Mesothelial cell of epicardium (in vitro differentiated cells): Measurements from ENCODE around the gene COL5A3. TPM values are rescaled to one million over a fixed set of nuclear protein-coding genes. Genes with fewer than 3 reads are reported as not detected.

Experiments used
- DNase-seq, 2 experiments: peaks; one replicate each; pipeline ENCODE4 v3.0.0; 2021; ENCODE audit warnings: low spot score in 2 of 2; ENCODE audit not compliant: unreplicated experiment in 2 of 2
- H3K27ac Mint-ChIP-seq: 2 replicates; pipeline ENCODE4 v1.8.0; 2021; ENCODE audit warnings: mixed read lengths
- H3K27me3 Mint-ChIP-seq: 2 replicates; pipeline ENCODE4 v1.8.0; 2021; ENCODE audit warnings: low read depth, mixed read lengths
- H3K36me3 Mint-ChIP-seq: 2 replicates; pipeline ENCODE4 v1.8.0; 2021; ENCODE audit warnings: mixed read lengths
- H3K4me1 Mint-ChIP-seq: 2 replicates; pipeline ENCODE4 v1.8.0; 2021; ENCODE audit warnings: mixed read lengths
- H3K4me3 Mint-ChIP-seq: 2 replicates; pipeline ENCODE4 v1.8.0; 2021; ENCODE audit warnings: mild to moderate bottlenecking, moderate library complexity, mixed read lengths
- H3K9me3 Mint-ChIP-seq: 2 replicates; pipeline ENCODE4 v1.8.0; 2021; ENCODE audit warnings: mixed read lengths
- total RNA-seq: library from RNA; stranded (reverse); gene quantifications from 3 replicates; pipeline ENCODE4 v1.2.1, GENCODE V29; 2021
- TF ChIP-seq, protein P1 (sequence below): fragments of 200-600 bp; sonication (generic); IDR thresholded peaks from one replicate; pipeline ENCODE4 v1.5.0; 2021; ENCODE audit warnings: antibody characterized with exemption; ENCODE audit not compliant: unreplicated experiment

COL5A3 gene
- total RNA-seq, 1 donor from 2014 or later, result 4.0 TPM

DNA sequence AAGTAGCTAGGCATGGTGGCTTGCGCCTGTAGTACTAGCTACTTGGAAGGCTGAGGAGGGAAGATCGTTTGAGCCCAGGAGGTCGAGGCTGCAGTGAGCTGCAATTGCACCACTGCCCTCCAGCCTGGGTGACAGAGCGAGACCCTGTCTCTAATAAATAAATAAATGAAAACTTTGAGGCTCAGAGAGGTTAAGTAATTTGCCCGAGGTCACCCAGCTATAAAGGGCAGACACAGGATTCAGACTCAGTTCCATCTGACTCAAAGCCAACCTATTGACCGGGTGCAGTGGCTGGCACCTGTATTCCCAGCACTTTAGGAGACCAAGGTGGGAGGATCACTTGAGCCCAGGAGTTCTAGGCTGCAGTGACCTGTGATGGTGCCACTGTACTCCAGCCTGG, 66.6 kb downstream of the COL5A3 start:
- no peak overlapping the region for H3K27ac Mint-ChIP-seq
- no peak overlapping the region for H3K4me3 Mint-ChIP-seq
- no peak for DNase-seq
- H3K27me3 Mint-ChIP-seq, result peaks cover 11% of the 10 kb centered on the region
- peaks cover 8% of the 10 kb centered on the region for H3K4me1 Mint-ChIP-seq
- H3K9me3 Mint-ChIP-seq, result peaks cover 9% of the 10 kb centered on the region
- no peaks in the 10 kb centered on the region for H3K36me3 Mint-ChIP-seq
- TF ChIP-seq, protein P1, sequence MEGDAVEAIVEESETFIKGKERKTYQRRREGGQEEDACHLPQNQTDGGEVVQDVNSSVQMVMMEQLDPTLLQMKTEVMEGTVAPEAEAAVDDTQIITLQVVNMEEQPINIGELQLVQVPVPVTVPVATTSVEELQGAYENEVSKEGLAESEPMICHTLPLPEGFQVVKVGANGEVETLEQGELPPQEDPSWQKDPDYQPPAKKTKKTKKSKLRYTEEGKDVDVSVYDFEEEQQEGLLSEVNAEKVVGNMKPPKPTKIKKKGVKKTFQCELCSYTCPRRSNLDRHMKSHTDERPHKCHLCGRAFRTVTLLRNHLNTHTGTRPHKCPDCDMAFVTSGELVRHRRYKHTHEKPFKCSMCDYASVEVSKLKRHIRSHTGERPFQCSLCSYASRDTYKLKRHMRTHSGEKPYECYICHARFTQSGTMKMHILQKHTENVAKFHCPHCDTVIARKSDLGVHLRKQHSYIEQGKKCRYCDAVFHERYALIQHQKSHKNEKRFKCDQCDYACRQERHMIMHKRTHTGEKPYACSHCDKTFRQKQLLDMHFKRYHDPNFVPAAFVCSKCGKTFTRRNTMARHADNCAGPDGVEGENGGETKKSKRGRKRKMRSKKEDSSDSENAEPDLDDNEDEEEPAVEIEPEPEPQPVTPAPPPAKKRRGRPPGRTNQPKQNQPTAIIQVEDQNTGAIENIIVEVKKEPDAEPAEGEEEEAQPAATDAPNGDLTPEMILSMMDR, result no peak

DNA sequence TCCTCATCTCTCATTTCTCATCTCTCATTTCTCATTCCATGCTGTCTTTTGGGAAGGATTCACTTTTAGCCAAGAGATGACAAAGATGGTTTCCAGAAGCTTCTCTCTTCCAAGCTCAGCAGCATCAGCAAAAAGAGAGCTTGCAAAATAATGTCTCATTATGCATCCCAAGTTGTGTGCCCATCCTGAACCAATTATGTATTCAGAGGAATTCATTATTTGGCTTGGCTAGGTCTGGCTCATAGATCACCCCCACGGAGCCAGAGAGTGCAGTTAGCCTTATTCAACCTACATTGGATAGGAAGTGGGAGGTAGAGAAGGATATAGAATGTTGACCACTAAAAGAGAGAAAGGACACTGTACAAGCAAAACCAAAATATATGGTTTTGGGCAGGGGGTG, 68.6 kb downstream of the COL5A3 start:
- H3K27ac Mint-ChIP-seq, result no peak overlapping the region
- H3K4me3 Mint-ChIP-seq, result no peak overlapping the region
- no peaks in the 10 kb centered on the region for H3K36me3 Mint-ChIP-seq
- H3K4me1 Mint-ChIP-seq, result peaks cover 14% of the 10 kb centered on the region
- no peak for DNase-seq
- H3K9me3 Mint-ChIP-seq, result peaks cover 9% of the 10 kb centered on the region
- peaks cover 15% of the 10 kb centered on the region for H3K27me3 Mint-ChIP-seq
- TF ChIP-seq, protein P1, result no peak

DNA sequence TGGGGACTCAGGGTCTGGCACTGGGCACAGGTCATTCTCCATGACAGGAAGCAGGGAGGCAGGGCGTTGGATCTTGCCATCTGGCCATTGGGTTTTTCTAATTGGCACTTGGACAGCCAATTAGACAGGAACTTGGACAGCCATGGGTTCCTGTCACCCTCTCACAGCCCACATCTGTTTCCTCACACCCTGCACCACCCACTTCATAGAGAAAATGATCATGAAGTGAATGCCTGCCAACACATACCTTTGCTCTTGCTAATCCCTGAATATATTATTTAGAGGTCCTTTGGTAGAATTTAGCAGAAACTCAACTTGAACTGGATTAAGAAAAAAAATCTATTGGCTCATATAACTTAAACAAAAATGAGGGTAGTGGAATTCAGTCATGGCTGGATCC, 69.1 kb downstream of the COL5A3 start:
- peaks cover 14% of the 10 kb centered on the region for H3K4me1 Mint-ChIP-seq
- peaks cover 9% of the 10 kb centered on the region for H3K9me3 Mint-ChIP-seq
- H3K4me3 Mint-ChIP-seq, result no peak overlapping the region
- no peaks in the 10 kb centered on the region for H3K36me3 Mint-ChIP-seq
- H3K27ac Mint-ChIP-seq, result no peak overlapping the region
- peaks cover 16% of the 10 kb centered on the region for H3K27me3 Mint-ChIP-seq
- TF ChIP-seq, protein P1, result no peak
- DNase-seq, result no peak

DNA sequence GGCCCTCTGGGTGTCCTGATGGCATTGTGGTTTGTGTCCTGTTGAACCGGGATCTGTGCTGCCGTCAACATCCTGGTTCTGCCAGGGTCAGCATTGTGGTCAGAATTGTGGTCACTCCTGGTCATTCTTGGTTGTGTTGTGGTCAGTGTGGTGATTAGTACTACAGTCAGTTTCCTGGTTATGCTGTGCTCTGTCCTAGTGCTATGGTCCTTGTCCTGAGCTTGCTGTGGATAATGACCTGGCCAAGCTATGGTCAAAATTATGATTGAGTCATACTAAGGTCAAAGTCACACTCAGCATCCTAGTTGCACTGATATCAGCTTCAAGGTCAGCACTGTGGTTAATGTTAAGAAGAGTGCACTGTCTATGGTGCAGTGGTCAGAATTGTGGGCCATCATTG, 69.5 kb downstream of the COL5A3 start:
- Mint-ChIP-seq H3K4me3 (no peak overlapping the region), H3K27ac (no peak overlapping the region), H3K9me3 (peaks cover 9% of the 10 kb centered on the region), H3K27me3 (peaks cover 16% of the 10 kb centered on the region), H3K4me1 (peaks cover 15% of the 10 kb centered on the region), H3K36me3 (no peaks in the 10 kb centered on the region)
- DNase-seq, result no peak
- TF ChIP-seq, protein P1, result no peak

DNA sequence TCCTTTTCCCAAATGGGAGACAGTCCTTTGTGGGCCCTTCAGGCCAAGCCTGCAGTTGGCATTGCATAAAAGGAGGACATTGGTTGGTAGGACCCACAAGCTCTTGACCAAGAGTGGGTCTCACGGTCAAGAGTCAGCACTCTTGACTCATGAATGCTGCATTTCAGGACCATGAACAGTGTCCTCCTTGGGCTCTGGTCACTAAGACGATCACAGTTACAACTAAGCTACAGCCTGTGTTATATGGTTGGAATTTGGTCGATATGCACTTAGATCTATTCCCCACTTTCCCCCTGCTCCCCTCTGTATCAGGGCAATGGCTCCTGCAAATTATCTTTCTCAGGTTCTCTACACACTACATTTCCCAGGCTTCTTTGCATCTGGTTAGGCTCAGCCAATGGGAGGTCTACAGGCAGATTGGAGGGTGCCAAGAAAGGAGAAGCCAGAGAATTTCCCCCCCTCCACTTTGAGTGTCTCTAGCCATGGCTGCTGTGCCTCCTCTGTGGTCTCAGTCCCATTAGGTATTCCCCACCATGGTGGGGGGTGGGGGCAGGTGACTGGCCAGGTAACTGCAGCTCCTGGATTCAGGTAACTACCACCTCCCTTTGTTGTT, 70.9 kb downstream of the COL5A3 start:
- Mint-ChIP-seq H3K27me3 (peaks cover 16% of the 10 kb centered on the region), H3K4me1 (peaks cover 20% of the 10 kb centered on the region), H3K36me3 (no peaks in the 10 kb centered on the region), H3K27ac (no peak overlapping the region), H3K9me3 (peaks cover 9% of the 10 kb centered on the region), H3K4me3 (no peak overlapping the region)
- TF ChIP-seq, protein P1, result no peak
- DNase-seq, result no peak
